GM23338 (cell line): Measurements from ENCODE around the gene SKA1. TPM values are rescaled to one million over a fixed set of nuclear protein-coding genes. Genes with fewer than 3 reads are reported as not detected.

Source experiments
- ATAC-seq: fragments of 200-7000 bp; cut with Tn5 transposase; 3 replicates; pipeline ENCODE4 v1.9.1; 2020
- DNase-seq: peaks from one replicate; pipeline ENCODE4 v3.0.0-alpha.2; 2015; ENCODE audit warnings: low spot score
- H2AFZ ChIP-seq: fragments of 200-600 bp; sonication (generic); 2 replicates; pipeline ENCODE4 v1.8.0; 2016; ENCODE audit warnings: antibody characterized with exemption, mild to moderate bottlenecking, moderate library complexity
- H3F3A ChIP-seq: fragments of 200-600 bp; sonication (generic); replicated peaks from 2 replicates; pipeline ENCODE4 v1.8.0; 2017; ENCODE audit warnings: antibody characterized with exemption, mixed run types, low read depth
- H3K27ac ChIP-seq: fragments of 200-600 bp; sonication (generic); 2 replicates; pipeline ENCODE4 v1.6.1; 2016; ENCODE audit warnings: low read depth
- H3K27me3 ChIP-seq: fragments of 200-600 bp; sonication (generic); 2 replicates; pipeline ENCODE4 v1.8.0; 2016; ENCODE audit warnings: mild to moderate bottlenecking, mixed run types, moderate library complexity; ENCODE audit not compliant: insufficient read depth
- H3K36me3 ChIP-seq: fragments of 200-600 bp; sonication (generic); 2 replicates; pipeline ENCODE4 v1.8.0; 2016; ENCODE audit warnings: mild to moderate bottlenecking; ENCODE audit not compliant: insufficient read depth
- H3K4me1 ChIP-seq: fragments of 200-600 bp; sonication (generic); 2 replicates; pipeline ENCODE4 v1.8.0; 2016; ENCODE audit warnings: mild to moderate bottlenecking, moderate library complexity; ENCODE audit not compliant: insufficient read depth
- H3K4me2 ChIP-seq: fragments of 200-600 bp; sonication (generic); 2 replicates; pipeline ENCODE4 v1.7.1; 2017; ENCODE audit warnings: mixed run types
- H3K4me3 ChIP-seq: fragments of 200-600 bp; sonication (generic); 2 replicates; pipeline ENCODE4 v1.6.1; 2016; ENCODE audit warnings: mixed run types
- H3K79me2 ChIP-seq: fragments of 200-600 bp; sonication (generic); replicated peaks from 2 replicates; pipeline ENCODE4 v1.8.0; 2017; ENCODE audit warnings: mild to moderate bottlenecking; ENCODE audit not compliant: insufficient read depth
- H3K9me2 ChIP-seq: fragments of 200-600 bp; sonication (generic); 2 replicates; pipeline ENCODE4 v1.8.0; 2017; ENCODE audit not compliant: insufficient read depth
- H4K20me1 ChIP-seq: fragments of 200-600 bp; sonication (generic); replicated peaks from 2 replicates; pipeline ENCODE4 v1.8.0; 2017; ENCODE audit warnings: mild to moderate bottlenecking; ENCODE audit not compliant: insufficient read depth
- H3K27ac Mint-ChIP-seq: 2 replicates; pipeline ENCODE4 v1.8.0; 2020; ENCODE audit warnings: inconsistent platforms, mild to moderate bottlenecking, moderate library complexity, mixed read lengths
- H3K27me3 Mint-ChIP-seq: 3 replicates; pipeline ENCODE4 v1.8.0; 2022; ENCODE audit warnings: low read depth, mild to moderate bottlenecking, moderate library complexity, mixed read lengths, inconsistent platforms; ENCODE audit not compliant: insufficient read depth, poor library complexity
- H3K36me3 Mint-ChIP-seq: 3 replicates; pipeline ENCODE4 v1.8.0; 2021; ENCODE audit warnings: low read depth, mild to moderate bottlenecking, inconsistent platforms, moderate library complexity, mixed read lengths
- H3K4me1 Mint-ChIP-seq: 3 replicates; pipeline ENCODE4 v1.8.0; 2020; ENCODE audit warnings: mild to moderate bottlenecking, inconsistent platforms, mixed read lengths
- H3K4me3 Mint-ChIP-seq: 3 replicates; pipeline ENCODE4 v1.8.0; 2021; ENCODE audit warnings: moderate library complexity, mild to moderate bottlenecking, inconsistent platforms, mixed read lengths
- H3K9me3 Mint-ChIP-seq: 3 replicates; pipeline ENCODE4 v1.8.0; 2020; ENCODE audit warnings: moderate library complexity, mild to moderate bottlenecking, inconsistent platforms, mixed read lengths
- CREB1 ChIP-seq: fragments of 250-450 bp; sonication (Bioruptor Pico); IDR thresholded peaks from 2 replicates; pipeline ENCODE4 v1.5.0; 2020; ENCODE audit warnings: low read depth, mild to moderate bottlenecking, moderate library complexity
- EZH2 ChIP-seq: fragments of 200-600 bp; sonication (generic); IDR thresholded peaks from one replicate; pipeline ENCODE4 v1.8.0; 2017; ENCODE audit warnings: antibody characterized with exemption, mild to moderate bottlenecking, low read depth; ENCODE audit not compliant: unreplicated experiment
- EZH2phosphoT487 ChIP-seq: fragments of 200-600 bp; sonication (generic); IDR thresholded peaks from one replicate; pipeline ENCODE4 v1.8.1; 2018; ENCODE audit warnings: antibody characterized with exemption; ENCODE audit not compliant: unreplicated experiment
- JUNB ChIP-seq: IDR thresholded peaks from one replicate; pipeline ENCODE4 v1.6.1; 2016; ENCODE audit warnings: antibody characterized with exemption; ENCODE audit not compliant: unreplicated experiment
- NANOG ChIP-seq: IDR thresholded peaks from 2 replicates; pipeline ENCODE4 v1.6.1; 2016; ENCODE audit warnings: antibody characterized with exemption, borderline replicate concordance
- POLR2AphosphoS5 ChIP-seq: IDR thresholded peaks from 2 replicates; pipeline ENCODE4 v1.6.1; 2016; ENCODE audit warnings: antibody characterized with exemption, low read depth
- STAT1 ChIP-seq: IDR thresholded peaks from one replicate; pipeline ENCODE4 v1.6.1; 2016; ENCODE audit warnings: antibody characterized with exemption; ENCODE audit not compliant: unreplicated experiment
- ZNF114 ChIP-seq: fragments of 250-450 bp; sonication (Bioruptor Pico); IDR thresholded peaks from 2 replicates; pipeline ENCODE4 v1.5.0; 2020; ENCODE audit warnings: mild to moderate bottlenecking, moderate library complexity
- ZNF331 ChIP-seq: fragments of 250-450 bp; sonication (Bioruptor Pico); IDR thresholded peaks from 2 replicates; pipeline ENCODE4 v1.5.0; 2020; ENCODE audit warnings: low read depth, mild to moderate bottlenecking, moderate library complexity
- polyA plus RNA-seq: library from polyadenylated mRNA; unstranded; fragments of >200 nt; fragmentation: Nextera tagmentation; extraction: Ambion mirVana; gene quantifications from 2 replicates; pipeline ENCODE4 v1.2.1, GENCODE V29; 2016
- total RNA-seq: library from RNA; depleted of rRNA; stranded (reverse); fragments of >200 nt; shearing (Covaris generic); gene quantifications from 2 replicates; pipeline ENCODE4 v1.2.3, GENCODE V29; 2014
- TF ChIP-seq, protein P1 (sequence below): IDR thresholded peaks from one replicate; pipeline ENCODE4 v1.6.1; 2018; ENCODE audit warnings: antibody characterized with exemption; ENCODE audit not compliant: unreplicated experiment
- TF ChIP-seq, protein P2 (sequence below), 2 experiments: fragments of 200-600 bp in 1 of 2; sonication (generic) in 1 of 2; conservative IDR thresholded peaks; 2 replicates each; pipeline versions ENCODE4 v1.5.1 to v1.6.1; 2016 to 2017; ENCODE audit warnings: antibody characterized with exemption in 2 of 2, low read depth in 2 of 2, mild to moderate bottlenecking in 2 of 2, moderate library complexity in 1 of 2
- TF ChIP-seq, protein P3 (sequence below): IDR thresholded peaks from 2 replicates; pipeline ENCODE4 v1.6.1; 2016; ENCODE audit warnings: antibody characterized with exemption
- TF ChIP-seq, protein P4 (sequence below): fragments of 250-450 bp; sonication (Bioruptor Pico); IDR thresholded peaks from 2 replicates; pipeline ENCODE4 v1.5.0; 2020; ENCODE audit warnings: mild to moderate bottlenecking, moderate library complexity

Gene SKA1
- total and polyA plus RNA-seq, 2 experiments from 2014 or later = 14.2 to 25.1 TPM

DNA sequence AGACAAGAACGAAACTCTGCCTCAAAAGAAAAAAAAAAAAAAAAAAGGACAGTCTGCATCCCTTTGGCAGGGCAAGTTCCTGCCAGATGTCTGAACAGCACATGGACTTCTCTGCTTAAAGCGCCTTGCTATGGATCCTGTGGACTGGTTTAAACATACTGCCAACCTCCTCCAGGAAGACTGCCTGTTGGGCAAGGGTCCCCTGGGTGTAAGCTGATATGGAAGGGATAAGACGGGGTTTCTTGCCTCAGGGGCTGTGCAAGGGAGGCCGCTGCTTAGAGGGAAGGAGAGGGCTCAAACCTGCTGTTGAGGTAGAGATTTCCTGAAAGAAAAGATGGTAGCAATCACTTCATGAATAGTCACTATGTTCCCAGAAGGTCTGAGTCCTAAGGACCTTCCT lies 22.2 kb downstream of the SKA1 start:
- no peaks in the 10 kb centered on the region for H3K27me3 ChIP-seq
- 0 out of 2 replicates have a peak, but pooled peaks cover 6% of the 10 kb centered on the region for H3K36me3 ChIP-seq
- H3K4me2 ChIP-seq = 0 out of 2 replicates have a peak overlapping the region, but pooled peaks have one; percentile 8
- Mint-ChIP-seq H3K36me3 (peaks cover 17% of the 10 kb centered on the region; the same call in 2 of the 3 replicates), H3K4me3 (no peak overlapping the region), H3K27me3 (peaks cover 12% of the 10 kb centered on the region), H3K9me3 (no peaks in the 10 kb centered on the region), H3K4me1 (peaks cover 47% of the 10 kb centered on the region), H3K27ac (no peak overlapping the region)
- ATAC-seq = no peak
- H3F3A ChIP-seq = peaks cover 5% of the 10 kb centered on the region; the same call in 1 of the 2 replicates
- H3K27ac ChIP-seq = no peak overlapping the region
- H3K79me2 ChIP-seq = no peaks in the 10 kb centered on the region
- no peak for TF ChIP-seq POLR2AphosphoS5
- no peak for TF ChIP-seq ZNF114
- TF ChIP-seq JUNB = no peak
- TF ChIP-seq ZNF331 (CRISPR knock-in tag) = no peak
- TF ChIP-seq STAT1 = no peak
- TF ChIP-seq NANOG = no peak
- TF ChIP-seq CREB1 (CRISPR knock-in tag) = no peak
- TF ChIP-seq, protein P1, sequence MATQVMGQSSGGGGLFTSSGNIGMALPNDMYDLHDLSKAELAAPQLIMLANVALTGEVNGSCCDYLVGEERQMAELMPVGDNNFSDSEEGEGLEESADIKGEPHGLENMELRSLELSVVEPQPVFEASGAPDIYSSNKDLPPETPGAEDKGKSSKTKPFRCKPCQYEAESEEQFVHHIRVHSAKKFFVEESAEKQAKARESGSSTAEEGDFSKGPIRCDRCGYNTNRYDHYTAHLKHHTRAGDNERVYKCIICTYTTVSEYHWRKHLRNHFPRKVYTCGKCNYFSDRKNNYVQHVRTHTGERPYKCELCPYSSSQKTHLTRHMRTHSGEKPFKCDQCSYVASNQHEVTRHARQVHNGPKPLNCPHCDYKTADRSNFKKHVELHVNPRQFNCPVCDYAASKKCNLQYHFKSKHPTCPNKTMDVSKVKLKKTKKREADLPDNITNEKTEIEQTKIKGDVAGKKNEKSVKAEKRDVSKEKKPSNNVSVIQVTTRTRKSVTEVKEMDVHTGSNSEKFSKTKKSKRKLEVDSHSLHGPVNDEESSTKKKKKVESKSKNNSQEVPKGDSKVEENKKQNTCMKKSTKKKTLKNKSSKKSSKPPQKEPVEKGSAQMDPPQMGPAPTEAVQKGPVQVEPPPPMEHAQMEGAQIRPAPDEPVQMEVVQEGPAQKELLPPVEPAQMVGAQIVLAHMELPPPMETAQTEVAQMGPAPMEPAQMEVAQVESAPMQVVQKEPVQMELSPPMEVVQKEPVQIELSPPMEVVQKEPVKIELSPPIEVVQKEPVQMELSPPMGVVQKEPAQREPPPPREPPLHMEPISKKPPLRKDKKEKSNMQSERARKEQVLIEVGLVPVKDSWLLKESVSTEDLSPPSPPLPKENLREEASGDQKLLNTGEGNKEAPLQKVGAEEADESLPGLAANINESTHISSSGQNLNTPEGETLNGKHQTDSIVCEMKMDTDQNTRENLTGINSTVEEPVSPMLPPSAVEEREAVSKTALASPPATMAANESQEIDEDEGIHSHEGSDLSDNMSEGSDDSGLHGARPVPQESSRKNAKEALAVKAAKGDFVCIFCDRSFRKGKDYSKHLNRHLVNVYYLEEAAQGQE = no peak
- TF ChIP-seq, protein P2, sequence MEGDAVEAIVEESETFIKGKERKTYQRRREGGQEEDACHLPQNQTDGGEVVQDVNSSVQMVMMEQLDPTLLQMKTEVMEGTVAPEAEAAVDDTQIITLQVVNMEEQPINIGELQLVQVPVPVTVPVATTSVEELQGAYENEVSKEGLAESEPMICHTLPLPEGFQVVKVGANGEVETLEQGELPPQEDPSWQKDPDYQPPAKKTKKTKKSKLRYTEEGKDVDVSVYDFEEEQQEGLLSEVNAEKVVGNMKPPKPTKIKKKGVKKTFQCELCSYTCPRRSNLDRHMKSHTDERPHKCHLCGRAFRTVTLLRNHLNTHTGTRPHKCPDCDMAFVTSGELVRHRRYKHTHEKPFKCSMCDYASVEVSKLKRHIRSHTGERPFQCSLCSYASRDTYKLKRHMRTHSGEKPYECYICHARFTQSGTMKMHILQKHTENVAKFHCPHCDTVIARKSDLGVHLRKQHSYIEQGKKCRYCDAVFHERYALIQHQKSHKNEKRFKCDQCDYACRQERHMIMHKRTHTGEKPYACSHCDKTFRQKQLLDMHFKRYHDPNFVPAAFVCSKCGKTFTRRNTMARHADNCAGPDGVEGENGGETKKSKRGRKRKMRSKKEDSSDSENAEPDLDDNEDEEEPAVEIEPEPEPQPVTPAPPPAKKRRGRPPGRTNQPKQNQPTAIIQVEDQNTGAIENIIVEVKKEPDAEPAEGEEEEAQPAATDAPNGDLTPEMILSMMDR (conservative IDR thresholded peaks at IDR 0.05; ENCODE audit: low read depth in 2 of 2) = no peak
- TF ChIP-seq, protein P3, sequence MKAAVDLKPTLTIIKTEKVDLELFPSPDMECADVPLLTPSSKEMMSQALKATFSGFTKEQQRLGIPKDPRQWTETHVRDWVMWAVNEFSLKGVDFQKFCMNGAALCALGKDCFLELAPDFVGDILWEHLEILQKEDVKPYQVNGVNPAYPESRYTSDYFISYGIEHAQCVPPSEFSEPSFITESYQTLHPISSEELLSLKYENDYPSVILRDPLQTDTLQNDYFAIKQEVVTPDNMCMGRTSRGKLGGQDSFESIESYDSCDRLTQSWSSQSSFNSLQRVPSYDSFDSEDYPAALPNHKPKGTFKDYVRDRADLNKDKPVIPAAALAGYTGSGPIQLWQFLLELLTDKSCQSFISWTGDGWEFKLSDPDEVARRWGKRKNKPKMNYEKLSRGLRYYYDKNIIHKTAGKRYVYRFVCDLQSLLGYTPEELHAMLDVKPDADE = no peak
- no peak for TF ChIP-seq EZH2phosphoT487
- TF ChIP-seq, protein P4, sequence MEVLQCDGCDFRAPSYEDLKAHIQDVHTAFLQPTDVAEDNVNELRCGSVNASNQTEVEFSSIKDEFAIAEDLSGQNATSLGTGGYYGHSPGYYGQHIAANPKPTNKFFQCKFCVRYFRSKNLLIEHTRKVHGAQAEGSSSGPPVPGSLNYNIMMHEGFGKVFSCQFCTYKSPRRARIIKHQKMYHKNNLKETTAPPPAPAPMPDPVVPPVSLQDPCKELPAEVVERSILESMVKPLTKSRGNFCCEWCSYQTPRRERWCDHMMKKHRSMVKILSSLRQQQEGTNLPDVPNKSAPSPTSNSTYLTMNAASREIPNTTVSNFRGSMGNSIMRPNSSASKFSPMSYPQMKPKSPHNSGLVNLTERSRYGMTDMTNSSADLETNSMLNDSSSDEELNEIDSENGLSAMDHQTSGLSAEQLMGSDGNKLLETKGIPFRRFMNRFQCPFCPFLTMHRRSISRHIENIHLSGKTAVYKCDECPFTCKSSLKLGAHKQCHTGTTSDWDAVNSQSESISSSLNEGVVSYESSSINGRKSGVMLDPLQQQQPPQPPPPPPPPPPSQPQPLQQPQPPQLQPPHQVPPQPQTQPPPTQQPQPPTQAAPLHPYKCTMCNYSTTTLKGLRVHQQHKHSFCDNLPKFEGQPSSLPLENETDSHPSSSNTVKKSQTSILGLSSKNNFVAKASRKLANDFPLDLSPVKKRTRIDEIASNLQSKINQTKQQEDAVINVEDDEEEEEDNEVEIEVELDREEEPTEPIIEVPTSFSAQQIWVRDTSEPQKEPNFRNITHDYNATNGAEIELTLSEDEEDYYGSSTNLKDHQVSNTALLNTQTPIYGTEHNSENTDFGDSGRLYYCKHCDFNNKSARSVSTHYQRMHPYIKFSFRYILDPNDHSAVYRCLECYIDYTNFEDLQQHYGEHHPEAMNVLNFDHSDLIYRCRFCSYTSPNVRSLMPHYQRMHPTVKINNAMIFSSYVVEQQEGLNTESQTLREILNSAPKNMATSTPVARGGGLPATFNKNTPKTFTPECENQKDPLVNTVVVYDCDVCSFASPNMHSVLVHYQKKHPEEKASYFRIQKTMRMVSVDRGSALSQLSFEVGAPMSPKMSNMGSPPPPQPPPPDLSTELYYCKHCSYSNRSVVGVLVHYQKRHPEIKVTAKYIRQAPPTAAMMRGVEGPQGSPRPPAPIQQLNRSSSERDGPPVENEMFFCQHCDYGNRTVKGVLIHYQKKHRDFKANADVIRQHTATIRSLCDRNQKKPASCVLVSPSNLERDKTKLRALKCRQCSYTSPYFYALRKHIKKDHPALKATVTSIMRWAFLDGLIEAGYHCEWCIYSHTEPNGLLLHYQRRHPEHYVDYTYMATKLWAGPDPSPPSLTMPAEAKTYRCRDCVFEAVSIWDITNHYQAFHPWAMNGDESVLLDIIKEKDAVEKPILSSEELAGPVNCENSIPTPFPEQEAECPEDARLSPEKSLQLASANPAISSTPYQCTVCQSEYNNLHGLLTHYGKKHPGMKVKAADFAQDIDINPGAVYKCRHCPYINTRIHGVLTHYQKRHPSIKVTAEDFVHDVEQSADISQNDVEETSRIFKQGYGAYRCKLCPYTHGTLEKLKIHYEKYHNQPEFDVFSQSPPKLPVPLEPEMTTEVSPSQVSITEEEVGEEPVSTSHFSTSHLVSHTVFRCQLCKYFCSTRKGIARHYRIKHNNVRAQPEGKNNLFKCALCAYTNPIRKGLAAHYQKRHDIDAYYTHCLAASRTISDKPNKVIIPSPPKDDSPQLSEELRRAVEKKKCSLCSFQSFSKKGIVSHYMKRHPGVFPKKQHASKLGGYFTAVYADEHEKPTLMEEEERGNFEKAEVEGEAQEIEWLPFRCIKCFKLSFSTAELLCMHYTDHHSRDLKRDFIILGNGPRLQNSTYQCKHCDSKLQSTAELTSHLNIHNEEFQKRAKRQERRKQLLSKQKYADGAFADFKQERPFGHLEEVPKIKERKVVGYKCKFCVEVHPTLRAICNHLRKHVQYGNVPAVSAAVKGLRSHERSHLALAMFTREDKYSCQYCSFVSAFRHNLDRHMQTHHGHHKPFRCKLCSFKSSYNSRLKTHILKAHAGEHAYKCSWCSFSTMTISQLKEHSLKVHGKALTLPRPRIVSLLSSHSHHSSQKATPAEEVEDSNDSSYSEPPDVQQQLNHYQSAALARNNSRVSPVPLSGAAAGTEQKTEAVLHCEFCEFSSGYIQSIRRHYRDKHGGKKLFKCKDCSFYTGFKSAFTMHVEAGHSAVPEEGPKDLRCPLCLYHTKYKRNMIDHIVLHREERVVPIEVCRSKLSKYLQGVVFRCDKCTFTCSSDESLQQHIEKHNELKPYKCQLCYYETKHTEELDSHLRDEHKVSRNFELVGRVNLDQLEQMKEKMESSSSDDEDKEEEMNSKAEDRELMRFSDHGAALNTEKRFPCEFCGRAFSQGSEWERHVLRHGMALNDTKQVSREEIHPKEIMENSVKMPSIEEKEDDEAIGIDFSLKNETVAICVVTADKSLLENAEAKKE (CRISPR knock-in tag) = no peak
- TF ChIP-seq EZH2 = no peak
- H3K9me2 ChIP-seq = no peaks in the 10 kb centered on the region
- no peaks in the 10 kb centered on the region for H4K20me1 ChIP-seq
- H3K4me1 ChIP-seq = peaks cover 44% of the 10 kb centered on the region
- H2AFZ ChIP-seq = no peak overlapping the region
- H3K4me3 ChIP-seq = no peak overlapping the region
- no peak for DNase-seq
